ENCODE data around the gene SMYD3. TPM values are rescaled to one million over a fixed set of nuclear protein-coding genes. Genes with fewer than 3 reads are reported as not detected.

Gene SMYD3
- total RNA-seq, 1 donor from 2014 or later: 34.9 TPM

GRCh38 chr1:245903851-245904250, 603.2 kb downstream of the SMYD3 start:
- no peak for TF ChIP-seq CTCF (IDR thresholded peaks at IDR 0.05; ENCODE audit: unreplicated experiment)
- Mint-ChIP-seq H3K4me3 (no peak overlapping the region), H3K4me1 (peaks cover 2% of the 10 kb centered on the region), H3K36me3 (peaks cover 2% of the 10 kb centered on the region), H3K27ac (no peak overlapping the region), H3K27me3 (ENCODE audit: low read depth) (no peaks in the 10 kb centered on the region), H3K9me3 (peaks cover 8% of the 10 kb centered on the region)
- DNase-seq (ENCODE audit: low spot score in 2 of 2, unreplicated experiment in 2 of 2): no peak

GRCh38 chr1:245901565-245901964, 605.5 kb downstream of the SMYD3 start:
- Mint-ChIP-seq H3K27me3 (ENCODE audit: low read depth) (no peaks in the 10 kb centered on the region), H3K9me3 (no peaks in the 10 kb centered on the region), H3K4me3 (no peak overlapping the region), H3K36me3 (no peaks in the 10 kb centered on the region), H3K27ac (no peak overlapping the region), H3K4me1 (peaks cover 2% of the 10 kb centered on the region)
- no peak for DNase-seq (ENCODE audit: low spot score in 2 of 2, unreplicated experiment in 2 of 2)
- no peak for TF ChIP-seq CTCF (IDR thresholded peaks at IDR 0.05; ENCODE audit: unreplicated experiment)

DNA sequence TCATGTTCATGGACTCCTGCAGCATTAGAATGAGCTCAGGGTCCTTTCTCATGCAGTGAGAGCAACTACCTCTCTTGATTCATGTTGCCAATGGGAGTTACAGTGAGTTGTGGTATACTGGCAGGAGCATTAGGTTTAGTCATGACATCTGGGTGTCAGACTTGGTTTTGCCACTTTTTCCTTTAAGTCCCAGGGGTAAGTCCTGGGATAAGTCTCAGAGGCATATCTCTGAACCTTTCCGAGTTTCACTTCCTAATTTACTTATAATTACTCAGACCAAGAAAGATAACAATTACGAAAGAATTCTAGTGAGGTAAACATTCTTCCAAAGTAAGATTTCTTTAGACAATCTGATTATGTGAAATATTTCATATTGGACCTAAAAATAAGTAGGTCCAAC, 606.0 kb downstream of the SMYD3 start:
- Mint-ChIP-seq H3K4me1 (peaks cover 6% of the 10 kb centered on the region), H3K4me3 (no peak overlapping the region), H3K27ac (no peak overlapping the region), H3K36me3 (no peaks in the 10 kb centered on the region), H3K27me3 (ENCODE audit: low read depth) (no peaks in the 10 kb centered on the region), H3K9me3 (no peaks in the 10 kb centered on the region)
- DNase-seq (ENCODE audit: low spot score in 2 of 2, unreplicated experiment in 2 of 2): no peak
- TF ChIP-seq CTCF (IDR thresholded peaks at IDR 0.05; ENCODE audit: unreplicated experiment): no peak

DNA sequence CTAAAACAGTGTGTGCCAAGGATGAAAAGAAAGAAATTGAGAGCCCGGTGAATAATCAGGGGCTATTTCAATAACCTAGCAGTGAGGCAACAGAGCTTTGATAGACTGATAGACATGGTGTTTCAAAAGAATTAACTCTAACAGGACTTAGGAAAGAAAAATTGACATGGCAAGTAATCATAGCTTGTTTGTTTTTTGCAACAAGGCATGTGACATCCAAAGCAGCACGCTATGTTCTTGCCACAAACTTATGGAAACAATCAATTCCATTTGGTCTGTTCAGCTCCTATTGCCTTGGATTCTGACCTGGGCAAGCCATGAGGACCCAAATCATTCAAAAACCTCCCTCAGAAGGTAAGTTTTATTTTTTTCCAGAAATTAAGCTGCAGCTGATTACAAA, 608.5 kb downstream of the SMYD3 start:
- Mint-ChIP-seq H3K27me3 (ENCODE audit: low read depth) (no peaks in the 10 kb centered on the region), H3K4me3 (no peak overlapping the region), H3K36me3 (peaks cover 3% of the 10 kb centered on the region), H3K27ac (no peak overlapping the region), H3K9me3 (peaks cover 3% of the 10 kb centered on the region), H3K4me1 (peaks cover 14% of the 10 kb centered on the region)
- TF ChIP-seq CTCF (IDR thresholded peaks at IDR 0.05; ENCODE audit: unreplicated experiment): no peak
- DNase-seq (ENCODE audit: low spot score in 2 of 2, unreplicated experiment in 2 of 2): no peak

- DNase-seq (ENCODE audit: low spot score in 2 of 2, unreplicated experiment in 2 of 2): no peak
- Mint-ChIP-seq H3K36me3 (peaks cover 12% of the 10 kb centered on the region), H3K27me3 (ENCODE audit: low read depth) (no peaks in the 10 kb centered on the region), H3K4me1 (peaks cover 12% of the 10 kb centered on the region), H3K4me3 (no peak overlapping the region), H3K27ac (peak overlapping the region; percentile 79), H3K9me3 (peaks cover 15% of the 10 kb centered on the region)
- no peak for TF ChIP-seq CTCF (IDR thresholded peaks at IDR 0.05; ENCODE audit: unreplicated experiment)
Measured at GRCh38 chr1:245896258-245896657, 610.8 kb downstream of the SMYD3 start.

GRCh38 chr1:245895455-245895959, 611.6 kb downstream of the SMYD3 start:
- H3K4me1 Mint-ChIP-seq: peaks cover 12% of the 10 kb centered on the region
- TF ChIP-seq CTCF (IDR thresholded peaks at IDR 0.05; ENCODE audit: unreplicated experiment): no peak
- H3K27me3 Mint-ChIP-seq (ENCODE audit: low read depth): no peaks in the 10 kb centered on the region
- peaks cover 19% of the 10 kb centered on the region for H3K9me3 Mint-ChIP-seq
- peaks cover 15% of the 10 kb centered on the region for H3K36me3 Mint-ChIP-seq
- no peak overlapping the region for H3K4me3 Mint-ChIP-seq
- H3K27ac Mint-ChIP-seq: no peak overlapping the region
- DNase-seq (ENCODE audit: low spot score in 2 of 2, unreplicated experiment in 2 of 2): no peak

Data from mesothelial cell of epicardium (in vitro differentiated cells).